DOHH2 (cell line): ENCODE data around the gene ZBED5.

Source experiments
- EZH2phosphoT487 ChIP-seq: fragments of 200-600 bp; sonication (generic); IDR thresholded peaks from 2 replicates; pipeline ENCODE4 v1.6.1; 2017; ENCODE audit warnings: borderline replicate concordance, mild to moderate bottlenecking, antibody characterized with exemption, low read length, moderate library complexity, mixed read lengths
- TF ChIP-seq, protein P1 (sequence below): fragments of 200-600 bp; sonication (generic); IDR thresholded peaks from one replicate; pipeline ENCODE4 v1.5.1; 2014; ENCODE audit warnings: antibody characterized with exemption, mild to moderate bottlenecking, low read depth, low read length; ENCODE audit not compliant: poor library complexity, severe bottlenecking

GRCh38 chr11:10845589-10845988 lies 12.3 kb downstream of the ZBED5 start:
- TF ChIP-seq, protein P1, sequence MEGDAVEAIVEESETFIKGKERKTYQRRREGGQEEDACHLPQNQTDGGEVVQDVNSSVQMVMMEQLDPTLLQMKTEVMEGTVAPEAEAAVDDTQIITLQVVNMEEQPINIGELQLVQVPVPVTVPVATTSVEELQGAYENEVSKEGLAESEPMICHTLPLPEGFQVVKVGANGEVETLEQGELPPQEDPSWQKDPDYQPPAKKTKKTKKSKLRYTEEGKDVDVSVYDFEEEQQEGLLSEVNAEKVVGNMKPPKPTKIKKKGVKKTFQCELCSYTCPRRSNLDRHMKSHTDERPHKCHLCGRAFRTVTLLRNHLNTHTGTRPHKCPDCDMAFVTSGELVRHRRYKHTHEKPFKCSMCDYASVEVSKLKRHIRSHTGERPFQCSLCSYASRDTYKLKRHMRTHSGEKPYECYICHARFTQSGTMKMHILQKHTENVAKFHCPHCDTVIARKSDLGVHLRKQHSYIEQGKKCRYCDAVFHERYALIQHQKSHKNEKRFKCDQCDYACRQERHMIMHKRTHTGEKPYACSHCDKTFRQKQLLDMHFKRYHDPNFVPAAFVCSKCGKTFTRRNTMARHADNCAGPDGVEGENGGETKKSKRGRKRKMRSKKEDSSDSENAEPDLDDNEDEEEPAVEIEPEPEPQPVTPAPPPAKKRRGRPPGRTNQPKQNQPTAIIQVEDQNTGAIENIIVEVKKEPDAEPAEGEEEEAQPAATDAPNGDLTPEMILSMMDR, result no peak
- TF ChIP-seq EZH2phosphoT487, result no peak
